Activated CD4-positive, alpha-beta T cell treated with anti-CD3 and anti-CD28 coated beads for 48 hours (primary cell): Measurements from ENCODE around the gene PIGC.

Source experiments
- DNase-seq: peaks from one replicate; pipeline ENCODE4 v3.0.0-alpha.2; 2020

PIGC gene

GRCh38 chr1:172427191-172427590 is 16.7 kb downstream of the PIGC start:
- no peak for DNase-seq

- no peak for DNase-seq
These were observed 18.5 kb downstream of the PIGC start for GRCh38 chr1:172425339-172425738.

DNA sequence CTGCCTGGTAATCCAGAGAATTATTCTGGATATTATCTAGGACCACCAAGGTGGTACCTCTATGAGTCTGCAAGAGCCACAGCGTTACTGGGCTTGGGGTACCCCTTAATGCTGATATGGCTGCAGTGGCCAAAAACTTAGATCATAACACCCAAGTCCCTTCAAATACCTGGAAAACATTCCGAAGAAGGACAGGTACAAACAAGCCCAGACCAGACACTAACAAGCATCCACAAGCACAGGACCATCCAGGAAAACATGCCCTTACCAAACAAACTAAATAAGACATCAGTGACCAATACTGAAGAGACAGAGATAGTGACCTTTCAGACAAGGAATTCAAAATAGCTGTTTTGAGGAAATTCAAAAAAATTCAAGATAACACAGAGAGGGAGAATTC is 20.5 kb downstream of the PIGC start:
- no peak for DNase-seq

GRCh38 chr1:172421974-172422604 is 21.8 kb downstream of the PIGC start:
- no peak for DNase-seq

- no peak for DNase-seq
These were observed 23.5 kb downstream of the PIGC start, which contains the start of gene C1orf105 for GRCh38 chr1:172420385-172420784. Gene C1orf105 (plus strand): TSS chr1:172420685. CDS start chr1:172420886, 201 bp downstream.

- no peak for DNase-seq
These were observed 26.3 kb downstream of the PIGC start for GRCh38 chr1:172417557-172417956.

GRCh38 chr1:172416496-172417035 is 27.3 kb downstream of the PIGC start:
- no peak for DNase-seq

GRCh38 chr1:172414331-172414730 is 29.5 kb downstream of the PIGC start:
- DNase-seq: no peak

GRCh38 chr1:172411791-172412338 is 32.0 kb downstream of the PIGC start:
- no peak for DNase-seq

- DNase-seq: no peak
These were observed 33.8 kb downstream of the PIGC start for GRCh38 chr1:172410027-172410426.

DNA sequence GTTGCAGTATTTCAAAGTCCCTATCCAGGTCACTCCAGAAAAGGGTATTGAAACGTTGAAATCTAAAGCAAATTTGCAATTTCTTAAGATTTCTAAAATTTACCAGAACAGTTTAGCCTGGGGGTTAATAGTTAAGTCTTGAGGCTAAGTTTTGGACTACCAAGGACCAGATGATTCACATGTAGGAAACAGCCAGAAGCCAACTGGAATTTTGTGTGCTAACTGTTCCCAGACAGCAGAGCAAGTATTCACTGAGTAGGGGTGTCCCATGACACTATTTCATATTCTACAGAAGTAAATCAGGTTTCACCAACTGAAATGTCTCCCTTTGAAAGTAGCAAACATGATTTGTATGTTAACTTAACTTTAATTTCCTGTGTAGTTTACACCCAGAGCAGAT is 34.9 kb downstream of the PIGC start:
- DNase-seq: no peak

DNA sequence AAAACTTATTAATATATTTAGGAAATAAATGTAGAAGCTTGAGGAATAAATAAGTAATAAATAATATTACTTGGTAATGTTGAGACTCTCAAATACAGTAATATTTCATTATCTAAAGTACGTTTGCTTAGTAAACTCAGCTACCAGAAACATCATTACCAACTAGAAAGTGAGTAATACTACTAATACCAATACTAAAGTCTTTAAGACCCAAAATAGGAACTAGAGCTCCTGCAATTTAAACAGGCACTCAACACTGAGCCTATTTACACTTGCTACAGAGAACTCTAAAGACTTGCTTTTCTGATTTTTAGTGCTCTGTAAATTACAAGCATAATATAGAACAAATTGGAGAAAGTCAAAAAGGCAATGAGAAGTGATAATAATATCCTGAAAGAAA is 36.9 kb downstream of the PIGC start:
- DNase-seq: no peak

DNA sequence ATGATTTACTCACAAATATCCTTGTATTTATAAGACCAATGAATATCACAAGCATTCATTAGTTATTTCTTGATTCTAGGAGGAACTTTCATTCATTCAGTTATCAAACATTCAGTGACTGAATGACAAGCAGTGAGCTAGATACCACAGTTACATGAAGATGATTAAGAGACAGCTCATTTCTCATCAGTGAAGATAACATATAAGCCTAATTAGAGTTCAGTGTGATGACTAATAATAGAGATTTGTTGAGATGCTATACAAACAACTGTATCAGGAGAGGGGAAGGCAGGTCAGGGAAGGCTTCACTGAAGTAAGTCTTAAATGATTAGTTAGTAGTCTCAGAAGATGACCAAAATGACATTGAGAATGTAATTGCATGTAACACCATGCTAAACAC is 38.0 kb downstream of the PIGC start:
- no peak for DNase-seq

GRCh38 chr1:172404121-172404520 is 39.7 kb downstream of the PIGC start:
- DNase-seq: no peak

DNA sequence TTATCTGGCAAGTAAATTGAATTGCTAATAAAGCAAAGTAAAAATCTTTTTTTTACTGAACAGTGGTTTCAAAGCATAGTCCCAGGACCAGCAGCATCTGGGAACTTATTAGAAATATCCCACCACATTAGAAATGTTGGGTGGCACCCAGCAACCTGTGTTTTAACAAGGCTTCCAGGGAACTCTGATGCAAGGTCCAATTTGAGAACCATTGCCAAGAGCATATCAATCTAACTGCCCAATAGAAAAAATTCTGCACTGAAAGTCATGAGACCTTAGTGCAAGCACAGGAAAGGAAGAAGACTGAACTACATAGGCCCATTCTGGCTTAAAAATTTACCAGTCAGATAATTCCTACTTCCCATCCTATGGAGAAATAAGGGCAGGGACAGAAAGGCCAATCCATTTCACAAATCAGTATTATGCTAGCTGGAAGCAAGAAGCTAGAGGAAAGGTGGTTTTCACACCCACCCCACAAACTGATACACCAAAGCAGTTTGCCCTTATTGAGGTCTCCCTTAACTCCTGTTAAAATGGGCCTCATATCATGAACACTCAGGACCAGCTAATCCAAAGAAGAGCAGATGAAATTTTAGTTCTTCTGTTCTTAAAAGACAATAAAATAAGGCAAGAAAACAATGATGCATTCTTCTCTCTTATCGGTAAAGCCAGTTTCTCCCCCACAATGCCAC is 40.8 kb downstream of the PIGC start:
- DNase-seq: no peak

DNA sequence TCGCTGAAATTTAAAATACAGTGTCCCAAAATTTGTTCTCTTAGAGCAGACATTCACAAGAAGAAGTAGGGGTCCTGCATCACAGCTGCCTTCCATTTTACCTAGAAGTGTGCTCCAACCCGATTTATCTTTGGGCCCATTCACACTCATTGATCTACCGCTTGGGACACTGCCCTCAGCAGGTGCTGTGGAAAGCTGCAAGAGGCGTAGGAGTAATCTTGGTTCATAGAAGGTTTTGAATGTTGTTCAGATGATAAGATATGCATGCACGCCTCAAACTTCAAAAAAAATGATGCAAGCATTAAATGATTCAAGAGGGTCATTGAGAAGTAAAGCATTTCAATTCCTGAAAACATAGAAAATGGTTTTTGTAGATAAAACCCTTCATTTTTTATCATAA is 42.0 kb downstream of the PIGC start:
- DNase-seq: peak; percentile 36

GRCh38 chr1:172401477-172401876 is 42.4 kb downstream of the PIGC start:
- no peak for DNase-seq

DNA sequence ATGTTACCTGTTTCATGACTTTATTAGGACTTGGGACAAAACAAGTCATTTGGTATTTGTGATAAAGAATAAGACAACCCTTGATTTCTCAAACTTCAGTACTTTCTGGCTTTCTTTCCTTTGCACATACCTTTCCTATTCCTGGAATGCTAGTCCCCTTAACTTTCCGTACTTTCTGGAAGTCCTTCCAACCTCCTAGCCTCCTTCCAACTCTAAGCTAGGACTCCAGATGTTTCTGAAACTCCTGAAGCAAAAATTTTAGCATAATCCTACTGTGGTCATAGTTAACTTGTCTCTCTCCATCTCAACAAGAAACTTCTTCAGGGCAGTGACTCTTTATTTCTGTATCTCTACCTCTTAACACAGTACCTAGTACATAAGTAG is 43.2 kb downstream of the PIGC start:
- DNase-seq: no peak

GRCh38 chr1:172399756-172400721 is 43.8 kb downstream of the PIGC start:
- no peak for DNase-seq

GRCh38 chr1:172398970-172399755 is 44.7 kb downstream of the PIGC start:
- DNase-seq: peak; percentile 22

- no peak for DNase-seq
These were observed 45.7 kb downstream of the PIGC start for GRCh38 chr1:172398193-172398592.

GRCh38 chr1:172397633-172398032 is 46.2 kb downstream of the PIGC start:
- DNase-seq: no peak
